HG03159 (cell line): ENCODE results near the gene GGPS1.
A peak's percentile ranks its signal among the peaks of the same experiment; 100 is the strongest.
"Not testable (repeated sequence)": the region's sequence is repeated elsewhere in the genome, so short reads cannot be mapped to it uniquely, and the experiment has no call there.

Experiments
- ATAC-seq: cut with Tn5 transposase; IDR thresholded peaks from one replicate; pipeline ENCODE4 v1.9.1; 2021; ENCODE audit warnings: mild to moderate bottlenecking, moderate library complexity; ENCODE audit not compliant: unreplicated experiment

GGPS1 gene

GRCh38 chr1:235328271-235329138 is at the start of gene GGPS1:
GGPS1 (plus strand) TSS chr1:235328570; CDS start chr1:235335265, 6,695 bp downstream.
- ATAC-seq, result peak; percentile 60

- ATAC-seq, result no peak
Measured at GRCh38 chr1:235278915-235279292, 49.5 kb upstream of the GGPS1 start.

DNA sequence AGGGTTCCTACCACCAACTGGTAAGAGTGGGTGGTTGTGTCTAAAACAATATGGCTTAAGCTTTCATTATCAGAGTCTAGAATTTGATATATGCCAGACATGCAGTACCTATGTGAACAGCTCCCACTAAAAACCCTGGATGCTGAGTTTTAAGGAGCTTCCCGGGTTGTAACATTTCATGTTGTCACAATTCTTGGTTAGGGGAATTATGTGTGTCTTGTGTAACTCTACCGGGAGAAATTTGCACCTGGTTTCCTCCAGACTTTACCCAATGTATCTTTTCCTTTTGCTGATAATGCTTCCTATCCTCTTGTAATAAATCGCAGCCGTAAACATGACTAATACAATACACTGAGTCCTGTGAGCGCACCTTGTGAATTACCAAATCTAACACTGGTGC is 48.7 kb upstream of the GGPS1 start:
- ATAC-seq, result no peak

GRCh38 chr1:235280467-235280866 is 47.9 kb upstream of the GGPS1 start:
- ATAC-seq, result no peak

DNA sequence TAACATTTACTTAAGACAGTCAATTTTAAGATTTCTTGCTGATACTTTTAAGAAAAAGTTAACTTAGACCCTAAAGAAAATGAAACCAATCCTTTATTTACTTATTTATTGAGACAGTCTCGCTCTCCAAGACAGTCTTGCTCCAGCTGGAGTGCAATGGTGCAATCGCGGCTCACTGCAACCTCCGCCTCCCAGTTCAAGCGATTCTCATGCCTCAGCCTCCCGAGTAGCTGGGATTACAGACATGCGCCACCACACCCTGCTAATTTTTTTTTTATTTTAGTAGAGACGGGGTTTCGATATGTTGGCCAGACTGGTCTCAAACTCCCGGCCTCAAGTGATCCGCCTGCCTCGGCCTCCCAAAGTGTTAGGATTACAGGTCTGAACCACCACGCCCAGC is 44.7 kb upstream of the GGPS1 start:
- ATAC-seq, result not testable (repeated sequence)

DNA sequence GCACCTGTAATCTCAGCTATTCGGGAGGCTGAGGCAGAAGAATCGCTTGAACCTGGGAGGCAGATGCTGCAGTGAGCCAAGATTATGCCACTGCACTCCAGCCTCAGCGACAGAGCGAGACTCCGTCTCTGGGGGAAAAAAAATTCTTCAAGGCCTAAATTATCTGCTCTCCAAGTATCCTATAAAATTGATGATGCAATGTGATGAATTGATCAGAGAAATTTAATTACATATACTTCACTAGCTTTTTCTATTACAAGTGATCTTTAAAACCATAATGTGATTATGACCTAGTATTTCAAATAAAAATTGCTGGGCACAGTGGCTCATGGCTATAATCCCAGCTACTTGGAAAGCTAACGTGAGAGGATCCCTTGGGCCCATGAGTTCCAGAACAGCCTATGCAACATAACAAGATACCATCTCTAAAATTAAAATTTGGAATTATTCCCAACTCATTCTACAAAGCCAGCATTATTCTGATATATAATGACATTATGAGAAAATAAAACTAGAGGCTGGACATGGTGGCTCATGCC is 44.1 kb upstream of the GGPS1 start:
- no peak for ATAC-seq

GRCh38 chr1:235286667-235287066 is 41.7 kb upstream of the GGPS1 start:
- no peak for ATAC-seq

GRCh38 chr1:235287208-235287882 is 41.0 kb upstream of the GGPS1 start:
- ATAC-seq, result no peak

- no peak for ATAC-seq
Measured at GRCh38 chr1:235289859-235290739, 38.3 kb upstream of the GGPS1 start.

DNA sequence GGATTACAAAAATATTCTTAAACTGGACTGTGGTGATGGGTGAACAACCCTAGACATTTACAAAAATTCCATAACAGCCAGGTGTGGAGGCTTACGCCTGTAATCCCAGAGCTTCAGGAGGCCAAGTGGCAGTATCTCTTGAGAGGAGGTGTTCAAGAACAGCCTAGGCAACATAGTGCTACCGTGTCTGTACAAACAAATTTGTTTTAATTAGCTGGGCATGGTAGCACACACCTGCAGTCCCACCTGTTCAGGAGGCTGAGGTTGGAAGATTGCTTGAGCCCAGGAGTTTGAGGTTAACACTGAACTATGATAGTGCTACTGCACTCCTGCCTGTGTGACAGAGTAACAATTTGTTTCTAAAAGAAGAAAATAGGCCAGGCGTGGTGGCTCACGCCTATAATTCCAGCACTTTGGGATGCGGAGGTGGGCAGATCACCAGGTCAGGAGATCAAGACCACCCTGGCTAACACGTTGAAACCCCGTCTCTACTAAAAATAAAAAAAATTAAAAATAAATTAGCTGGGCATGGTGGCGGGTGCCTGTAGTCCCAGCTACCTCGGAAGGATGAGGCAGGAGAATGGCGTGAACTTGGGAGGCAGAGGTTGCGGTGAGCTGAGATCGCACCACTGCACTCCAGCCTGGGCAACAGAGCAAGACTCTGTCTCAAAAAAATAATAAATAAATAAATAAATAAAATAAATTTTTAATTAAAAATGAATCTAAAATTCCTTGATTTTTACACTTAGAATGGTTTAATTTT is 37.4 kb upstream of the GGPS1 start:
- no peak for ATAC-seq

- no peak for ATAC-seq
Measured at GRCh38 chr1:235291599-235292091, 36.7 kb upstream of the GGPS1 start.

GRCh38 chr1:235292790-235293189 is 35.6 kb upstream of the GGPS1 start:
- no peak for ATAC-seq

DNA sequence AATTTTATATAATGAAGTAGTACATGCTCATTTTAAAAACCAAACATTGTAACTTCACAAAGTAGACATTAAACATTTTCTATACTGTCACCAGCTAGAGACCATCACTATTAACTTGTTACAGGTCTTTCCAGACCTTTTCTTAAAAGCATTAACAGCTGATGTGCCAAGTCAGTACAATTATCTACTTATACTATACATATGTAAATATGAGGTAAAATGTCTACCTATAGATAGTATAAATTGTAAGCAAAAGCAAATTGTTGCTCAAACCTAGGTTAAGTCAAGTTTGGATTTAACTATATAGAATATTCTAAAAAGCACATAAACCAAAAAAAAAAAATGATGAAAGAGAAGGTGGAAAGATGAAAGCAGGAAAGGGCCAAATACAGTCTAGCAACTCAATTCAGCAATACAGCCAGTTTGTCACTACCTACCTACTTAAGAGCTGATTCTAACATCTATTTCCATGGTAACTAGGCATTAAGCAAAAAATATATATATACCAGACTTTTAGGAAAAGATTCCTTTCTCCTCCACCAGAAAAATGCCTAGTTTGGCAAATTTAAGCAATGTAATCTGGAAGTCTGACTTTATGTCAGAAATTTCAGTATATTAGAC is 34.9 kb upstream of the GGPS1 start:
- ATAC-seq, result no peak

GRCh38 chr1:235295902-235296350 is 32.4 kb upstream of the GGPS1 start:
- no peak for ATAC-seq

DNA sequence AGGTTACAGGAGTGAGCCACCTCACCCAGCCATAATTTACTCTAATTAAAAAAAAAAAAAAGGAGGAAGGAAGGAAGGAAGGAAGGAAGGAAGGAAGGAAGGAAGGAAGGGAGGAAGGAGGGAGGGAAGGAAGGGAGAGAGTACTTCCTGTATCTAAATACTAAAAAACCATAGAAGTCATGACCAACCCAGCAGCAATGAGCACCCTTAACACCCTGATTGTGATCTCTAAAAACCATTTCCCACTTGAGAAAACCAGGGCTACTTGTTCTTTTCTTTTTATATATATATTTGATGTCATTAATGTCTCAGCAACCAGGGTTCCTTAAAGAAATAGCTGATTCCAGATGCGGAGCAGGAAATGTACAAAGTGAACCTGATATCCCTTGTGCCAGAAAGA is 31.6 kb upstream of the GGPS1 start:
- ATAC-seq, result no peak

- ATAC-seq, result no peak
Measured at GRCh38 chr1:235297579-235297978, 30.8 kb upstream of the GGPS1 start.

GRCh38 chr1:235298758-235299157 is 29.6 kb upstream of the GGPS1 start:
- no peak for ATAC-seq

DNA sequence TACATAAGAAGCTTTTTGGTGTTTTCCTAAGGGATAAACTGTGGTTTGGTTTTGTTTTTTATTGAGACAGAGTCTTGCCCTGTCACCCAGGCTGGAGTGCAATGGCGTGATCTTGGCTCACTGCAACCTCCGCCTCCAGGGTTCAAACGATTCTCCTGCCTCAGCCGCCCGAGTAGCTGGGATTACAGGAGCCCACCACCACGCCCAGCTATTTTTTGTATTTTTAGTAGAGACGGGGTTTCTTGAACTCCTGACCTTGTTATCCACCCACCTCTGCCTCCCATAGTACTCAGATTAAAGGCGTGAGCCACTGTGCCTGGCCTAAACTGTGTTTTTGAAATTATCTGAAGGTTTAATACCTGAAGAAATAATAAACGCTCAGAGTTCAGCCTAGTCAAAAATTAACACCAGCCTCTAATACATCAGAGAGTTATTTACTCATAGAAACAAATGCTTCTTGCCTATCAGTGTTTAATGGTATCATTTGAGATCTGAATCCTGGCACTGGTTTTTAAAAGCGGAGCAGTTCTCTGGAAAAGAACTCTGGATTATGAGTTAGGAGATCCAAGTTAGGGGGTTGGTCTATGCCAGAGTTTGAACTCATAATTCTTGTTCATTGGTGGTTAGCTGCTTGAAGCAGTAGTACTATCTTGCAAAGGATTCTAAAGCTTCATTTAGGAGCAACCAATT is 29.1 kb upstream of the GGPS1 start:
- no peak for ATAC-seq

GRCh38 chr1:235302143-235302542 is 26.2 kb upstream of the GGPS1 start:
- ATAC-seq, result no peak
